Activated CD8-positive, alpha-beta memory T cell treated with anti-CD3 and anti-CD28 coated beads for 24 hours (primary cell): Measurements from ENCODE around the gene ATP10B.

Experiments used
- DNase-seq: peaks from one replicate; pipeline ENCODE4 v3.0.0-alpha.2; 2020

The ATP10B gene

GRCh38 chr5:160543395-160543794 lies 308.6 kb downstream of the ATP10B start:
- DNase-seq = no peak

GRCh38 chr5:160542840-160543239 lies 309.2 kb downstream of the ATP10B start:
- no peak for DNase-seq

- DNase-seq = no peak
Observed at GRCh38 chr5:160542281-160542680, 309.7 kb downstream of the ATP10B start.

- DNase-seq = peak; percentile 61
Observed at GRCh38 chr5:160539431-160539830, 312.6 kb downstream of the ATP10B start.

- DNase-seq = no peak
Observed at GRCh38 chr5:160537940-160538339, 314.1 kb downstream of the ATP10B start.

GRCh38 chr5:160537116-160537515 lies 314.9 kb downstream of the ATP10B start:
- DNase-seq = no peak

- DNase-seq = no peak
Observed at GRCh38 chr5:160534914-160535313, 317.1 kb downstream of the ATP10B start.

GRCh38 chr5:160534125-160534524 lies 317.9 kb downstream of the ATP10B start:
- DNase-seq = no peak

- no peak for DNase-seq
Observed at GRCh38 chr5:160525471-160526261, 326.3 kb downstream of the ATP10B start.

- no peak for DNase-seq
Observed at GRCh38 chr5:160524827-160525226, 327.2 kb downstream of the ATP10B start.

- no peak for DNase-seq
Observed at GRCh38 chr5:160523502-160524163, 328.4 kb downstream of the ATP10B start.

GRCh38 chr5:160521392-160521663 lies 330.7 kb downstream of the ATP10B start:
- no peak for DNase-seq

- no peak for DNase-seq
Observed at GRCh38 chr5:160520609-160521391, 331.2 kb downstream of the ATP10B start.

GRCh38 chr5:160516696-160517530 lies 335.1 kb downstream of the ATP10B start:
- no peak for DNase-seq

GRCh38 chr5:160514866-160515265 lies 337.1 kb downstream of the ATP10B start:
- no peak for DNase-seq

GRCh38 chr5:160514191-160514590 lies 337.8 kb downstream of the ATP10B start:
- DNase-seq = no peak

GRCh38 chr5:160513485-160513884 lies 338.5 kb downstream of the ATP10B start:
- DNase-seq = no peak
